Smooth muscle cell (in vitro differentiated cells): ENCODE measurements around the gene MYO7A. TPM values are rescaled to one million over a fixed set of nuclear protein-coding genes. Genes with fewer than 3 reads are reported as not detected.

Experiments
- DNase-seq: peaks from one replicate; lab custom pipeline; 2025; ENCODE audit not compliant: unreplicated experiment; lab: John Stamatoyannopoulos, UW
- H2AFZ ChIP-seq: fragments of 200-600 bp; sonication (generic); 2 replicates; pipeline ENCODE4 v1.6.0; 2016; ENCODE audit warnings: antibody characterized with exemption, low read depth, mild to moderate bottlenecking
- H3F3A ChIP-seq: fragments of 200-600 bp; sonication (generic); 2 replicates; pipeline ENCODE4 v1.6.0; 2017; ENCODE audit warnings: antibody characterized with exemption, low read depth
- H3K27ac ChIP-seq: fragments of 200-600 bp; sonication (generic); 2 replicates; pipeline ENCODE4 v1.5.1; 2016; ENCODE audit warnings: low read depth, mild to moderate bottlenecking
- H3K27me3 ChIP-seq: fragments of 200-600 bp; sonication (generic); 2 replicates; pipeline ENCODE4 v1.6.1; 2016; ENCODE audit warnings: low read depth, mild to moderate bottlenecking
- H3K36me3 ChIP-seq: fragments of 200-600 bp; sonication (generic); 2 replicates; pipeline ENCODE4 v1.5.1; 2016; ENCODE audit warnings: low read depth
- H3K4me1 ChIP-seq: fragments of 200-600 bp; sonication (generic); 2 replicates; pipeline ENCODE4 v1.5.1; 2016; ENCODE audit warnings: low read depth
- H3K4me2 ChIP-seq: fragments of 200-600 bp; sonication (generic); 2 replicates; pipeline ENCODE4 v1.6.0; 2016; ENCODE audit warnings: mild to moderate bottlenecking
- H3K4me3 ChIP-seq: fragments of 200-600 bp; sonication (generic); 2 replicates; pipeline ENCODE4 v1.5.1; 2016; ENCODE audit warnings: mild to moderate bottlenecking
- H3K79me2 ChIP-seq: fragments of 200-600 bp; sonication (generic); 2 replicates; pipeline ENCODE4 v1.6.0; 2016; ENCODE audit warnings: low read depth, mild to moderate bottlenecking
- H3K9ac ChIP-seq: fragments of 200-600 bp; sonication (generic); 2 replicates; pipeline ENCODE4 v1.6.0; 2016; ENCODE audit warnings: low read depth
- H3K9me3 ChIP-seq: fragments of 200-600 bp; sonication (generic); replicated peaks from 2 replicates; pipeline ENCODE4 v1.5.1; 2016; ENCODE audit warnings: low read depth
- H4K20me1 ChIP-seq: fragments of 200-600 bp; sonication (generic); 2 replicates; pipeline ENCODE4 v1.6.0; 2016; ENCODE audit warnings: low read depth
- WGBS: methylation state at CpG from one replicate; pipeline ENCODE4 v1.1.7; 2016; ENCODE audit warnings: low lambda C conversion rate; 5-methylcytosine and 5-hydroxymethylcytosine counted together
- polyA plus RNA-seq: library from polyadenylated mRNA; unstranded; fragments of >200 nt; fragmentation: Nextera tagmentation; extraction: Ambion mirVana; gene quantifications from 2 replicates; pipeline ENCODE4 v1.2.1, GENCODE V29; 2016
- total RNA-seq: library from RNA; depleted of rRNA; stranded (reverse); fragments of >200 nt; gene quantifications from 2 replicates; pipeline ENCODE4 v1.2.3, GENCODE V29; 2014
- TF ChIP-seq, protein P1 (sequence below): fragments of 200-600 bp; sonication (generic); IDR thresholded peaks from 2 replicates; pipeline ENCODE4 v1.5.1; 2017; ENCODE audit warnings: borderline replicate concordance, mild to moderate bottlenecking, antibody characterized with exemption; ENCODE audit not compliant: insufficient read depth, poor library complexity, severe bottlenecking

The MYO7A gene
- total and polyA plus RNA-seq, 2 experiments from 2014 or later, result 0.08 to 0.18 TPM

DNA sequence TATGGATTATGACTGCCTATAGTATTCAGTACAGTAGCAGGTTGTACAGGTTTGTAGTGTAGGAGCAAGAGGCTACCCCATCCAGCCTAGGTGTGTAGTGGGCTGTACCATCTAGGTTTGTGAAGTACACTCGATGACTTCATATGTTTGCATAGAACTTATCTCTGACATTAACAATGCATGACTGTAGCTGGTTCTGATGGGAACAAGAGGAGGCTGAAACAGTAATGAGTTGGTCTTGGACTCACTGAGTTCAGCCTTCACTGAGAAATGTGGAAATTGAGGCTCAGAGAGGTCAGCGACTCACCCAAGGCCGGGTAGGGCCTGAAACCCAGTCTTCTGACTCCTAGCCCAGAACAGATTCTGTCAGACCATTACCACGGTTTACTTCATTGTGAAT, 13.0 kb downstream of the MYO7A start:
- DNase-seq, result no peak
- 80% methylated on average over 4 of the region's 4 CpGs for WGBS

DNA sequence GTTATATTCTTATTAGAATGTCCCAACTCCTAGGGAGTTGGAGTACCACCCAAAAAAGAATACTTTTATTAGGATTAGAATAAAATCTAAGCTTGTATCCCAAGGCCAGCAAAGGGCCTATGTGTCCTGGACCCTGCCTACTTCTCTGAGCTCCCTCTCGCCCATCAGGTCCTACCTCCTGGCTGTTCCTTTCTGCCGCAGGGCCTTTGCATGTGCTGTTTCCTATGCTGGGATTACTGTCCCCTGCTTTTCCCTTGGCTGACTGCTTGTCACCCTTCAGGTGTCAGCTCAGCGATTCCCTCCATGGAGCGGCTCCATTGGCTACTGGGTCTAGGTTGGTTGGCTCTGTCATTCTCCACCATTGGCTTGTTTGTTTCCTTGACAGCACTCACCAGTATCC, 13.4 kb downstream of the MYO7A start:
- WGBS, result 99% methylated on average over 4 of the region's 4 CpGs
- Histone ChIP-seq H3K4me3 (no peak overlapping the region), H3K79me2 (no peaks in the 10 kb centered on the region), H3K27ac (no peak overlapping the region), H4K20me1 (no peaks in the 10 kb centered on the region), H2AFZ (no peak overlapping the region), H3K9ac (no peak overlapping the region), H3K9me3 (no peaks in the 10 kb centered on the region), H3K4me1 (peaks cover 9% of the 10 kb centered on the region), H3K27me3 (no peaks in the 10 kb centered on the region), H3K36me3 (no peaks in the 10 kb centered on the region), H3F3A (no peaks in the 10 kb centered on the region), H3K4me2 (no peak overlapping the region)
- no peak for DNase-seq
- TF ChIP-seq, protein P1, sequence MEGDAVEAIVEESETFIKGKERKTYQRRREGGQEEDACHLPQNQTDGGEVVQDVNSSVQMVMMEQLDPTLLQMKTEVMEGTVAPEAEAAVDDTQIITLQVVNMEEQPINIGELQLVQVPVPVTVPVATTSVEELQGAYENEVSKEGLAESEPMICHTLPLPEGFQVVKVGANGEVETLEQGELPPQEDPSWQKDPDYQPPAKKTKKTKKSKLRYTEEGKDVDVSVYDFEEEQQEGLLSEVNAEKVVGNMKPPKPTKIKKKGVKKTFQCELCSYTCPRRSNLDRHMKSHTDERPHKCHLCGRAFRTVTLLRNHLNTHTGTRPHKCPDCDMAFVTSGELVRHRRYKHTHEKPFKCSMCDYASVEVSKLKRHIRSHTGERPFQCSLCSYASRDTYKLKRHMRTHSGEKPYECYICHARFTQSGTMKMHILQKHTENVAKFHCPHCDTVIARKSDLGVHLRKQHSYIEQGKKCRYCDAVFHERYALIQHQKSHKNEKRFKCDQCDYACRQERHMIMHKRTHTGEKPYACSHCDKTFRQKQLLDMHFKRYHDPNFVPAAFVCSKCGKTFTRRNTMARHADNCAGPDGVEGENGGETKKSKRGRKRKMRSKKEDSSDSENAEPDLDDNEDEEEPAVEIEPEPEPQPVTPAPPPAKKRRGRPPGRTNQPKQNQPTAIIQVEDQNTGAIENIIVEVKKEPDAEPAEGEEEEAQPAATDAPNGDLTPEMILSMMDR, result no peak

More for the DNA sequence above, 13.0 kb downstream of the MYO7A start:
- Histone ChIP-seq H3K79me2 (no peaks in the 10 kb centered on the region), H3K9me3 (no peaks in the 10 kb centered on the region), H3K27me3 (no peaks in the 10 kb centered on the region), H3K4me1 (peaks cover 9% of the 10 kb centered on the region), H3K4me3 (no peak overlapping the region), H3K4me2 (peak overlapping the region; percentile 26), H4K20me1 (no peaks in the 10 kb centered on the region), H2AFZ (no peak overlapping the region), H3K36me3 (no peaks in the 10 kb centered on the region), H3F3A (no peaks in the 10 kb centered on the region), H3K9ac (no peak overlapping the region), H3K27ac (no peak overlapping the region)
- TF ChIP-seq, protein P1, result no peak

DNA sequence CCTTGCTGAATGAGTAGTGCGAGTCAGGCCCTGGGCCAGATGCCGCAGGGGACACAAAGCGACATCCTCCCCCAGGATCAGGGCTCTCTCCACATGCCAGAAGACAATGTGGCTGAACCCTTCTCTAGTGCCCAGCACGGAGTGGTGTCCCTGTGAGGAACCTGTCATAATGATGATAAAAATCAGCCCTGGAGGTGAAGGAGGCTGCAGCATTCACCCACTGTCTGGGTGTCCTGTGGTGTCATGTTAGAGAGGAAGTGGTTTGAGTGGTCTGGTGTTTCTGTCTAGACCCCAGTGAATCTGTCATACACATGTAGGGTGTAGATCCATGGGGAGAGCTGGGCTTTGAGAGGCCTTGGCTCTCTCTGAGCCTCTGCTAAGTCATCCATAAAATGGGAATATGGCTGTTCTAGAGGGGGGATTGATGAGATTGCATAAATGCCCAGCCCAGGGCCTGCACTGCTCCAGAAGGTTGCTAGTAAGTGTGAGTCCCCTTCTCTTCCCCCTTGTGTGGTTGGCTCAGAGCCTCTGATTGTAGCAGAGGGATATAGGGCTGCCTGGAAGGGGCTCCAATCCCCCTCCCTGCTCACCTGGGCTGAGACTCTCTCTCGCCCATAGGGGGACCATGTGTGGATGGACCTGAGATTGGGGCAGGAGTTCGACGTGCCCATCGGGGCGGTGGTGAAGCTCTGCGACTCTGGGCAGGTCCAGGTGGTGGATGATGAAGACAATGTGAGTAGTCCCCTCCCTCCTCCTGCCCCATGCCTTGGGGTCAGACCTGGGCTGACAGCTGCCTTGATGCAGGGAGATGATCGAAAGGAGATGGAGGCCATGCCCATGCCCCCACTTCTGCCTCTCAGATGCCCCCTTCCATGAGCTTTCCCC, 14.3 kb downstream of the MYO7A start:
- Histone ChIP-seq H3K4me2 (no peak overlapping the region), H4K20me1 (no peaks in the 10 kb centered on the region), H2AFZ (no peak overlapping the region), H3K9ac (no peak overlapping the region), H3F3A (no peaks in the 10 kb centered on the region), H3K4me1 (peaks cover 9% of the 10 kb centered on the region), H3K27me3 (no peaks in the 10 kb centered on the region), H3K79me2 (no peaks in the 10 kb centered on the region), H3K27ac (no peak overlapping the region), H3K4me3 (no peak overlapping the region), H3K36me3 (no peaks in the 10 kb centered on the region), H3K9me3 (no peaks in the 10 kb centered on the region)
- TF ChIP-seq, protein P1, result no peak
- DNase-seq, result no peak
- WGBS, result 90% methylated on average over 11 of the region's 11 CpGs
